SIG-M5 (cell line): ENCODE results near the gene LCN10.

Experiments
- DNase-seq: peaks from one replicate; lab custom pipeline; 2025; lab: John Stamatoyannopoulos, UW

LCN10 gene

DNA sequence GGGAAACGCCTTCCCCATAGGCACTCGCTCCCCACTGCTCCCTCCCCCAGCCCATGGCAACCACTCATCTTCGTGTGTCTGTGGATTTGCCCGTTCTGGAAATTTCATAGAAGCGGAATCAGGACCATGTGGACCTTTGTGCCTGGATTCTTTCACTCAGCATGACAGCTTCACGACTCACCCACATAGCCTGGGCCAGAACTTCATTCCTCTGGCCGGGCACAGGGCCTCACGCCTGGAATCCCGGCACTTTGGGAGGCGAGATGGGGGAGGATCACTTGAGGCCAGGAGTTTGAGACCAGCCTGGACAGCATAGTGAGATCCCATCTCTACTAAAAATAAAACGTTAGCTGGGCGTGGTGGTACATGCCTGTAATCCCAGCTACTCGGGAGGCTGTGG, 42.4 kb downstream of the LCN10 start:
- no peak for DNase-seq

DNA sequence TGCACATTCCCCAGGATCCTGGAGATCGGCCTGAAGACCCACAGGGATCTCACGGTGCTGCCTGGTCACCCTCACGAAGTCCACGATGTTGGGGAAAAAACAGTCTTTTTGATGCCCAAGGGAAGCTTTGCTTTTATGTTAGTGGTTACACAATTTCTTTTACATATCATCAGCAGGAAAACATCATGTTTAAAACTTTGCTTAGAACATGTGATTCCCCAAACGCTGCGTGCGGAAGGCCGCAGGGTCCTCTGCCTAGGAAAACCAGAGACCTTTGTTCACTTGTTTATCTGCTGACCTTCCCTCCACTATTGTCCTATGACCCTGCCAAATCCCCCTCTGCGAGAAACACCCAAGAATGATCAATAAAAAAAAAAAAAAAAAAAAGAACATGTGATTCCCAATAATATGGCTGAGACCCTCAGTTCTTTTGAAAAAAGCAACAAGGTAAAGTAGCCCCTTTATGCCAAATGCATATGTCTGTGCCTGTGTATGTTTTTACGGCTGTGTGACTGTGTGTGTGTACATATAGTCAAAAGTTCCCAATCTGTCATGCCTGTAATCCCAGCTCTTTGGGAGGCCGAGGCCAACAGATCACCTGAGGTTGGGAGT, 44.0 kb downstream of the LCN10 start:
- no peak for DNase-seq

DNA sequence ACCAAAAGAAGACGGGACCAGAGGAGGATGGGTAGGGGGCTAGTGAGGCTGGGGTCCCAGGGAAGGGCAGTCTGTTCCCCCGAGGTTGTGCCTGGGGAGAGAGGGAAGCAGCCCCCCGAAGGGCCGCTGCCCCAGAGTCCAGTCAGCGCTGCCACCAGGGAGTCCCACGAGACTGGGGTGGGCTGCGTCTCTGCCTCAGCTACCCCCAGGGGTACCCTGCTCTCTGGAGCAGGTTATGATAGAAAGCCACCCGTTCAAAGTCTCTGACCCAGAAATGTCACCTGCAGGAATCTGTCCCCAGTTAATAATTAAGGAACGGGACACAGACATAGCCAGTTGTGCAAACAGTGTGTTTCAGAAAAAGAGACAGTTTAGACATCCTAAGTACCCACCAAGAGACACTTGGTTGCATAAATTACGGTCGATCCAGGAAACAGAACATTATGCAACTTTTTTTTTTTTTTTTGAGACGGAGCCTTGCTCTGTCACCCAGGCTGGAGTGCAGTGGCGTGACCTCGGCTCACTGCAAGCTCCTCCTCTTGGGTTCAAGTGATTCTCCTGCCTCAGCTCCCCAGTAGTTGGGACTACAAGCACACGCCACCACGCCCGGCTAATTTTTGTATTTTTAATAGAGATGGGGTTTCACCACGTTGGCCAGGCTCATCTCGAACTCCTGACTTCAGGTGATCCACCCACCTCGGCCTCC, 44.8 kb downstream of the LCN10 start:
- DNase-seq = peak; percentile 70

DNA sequence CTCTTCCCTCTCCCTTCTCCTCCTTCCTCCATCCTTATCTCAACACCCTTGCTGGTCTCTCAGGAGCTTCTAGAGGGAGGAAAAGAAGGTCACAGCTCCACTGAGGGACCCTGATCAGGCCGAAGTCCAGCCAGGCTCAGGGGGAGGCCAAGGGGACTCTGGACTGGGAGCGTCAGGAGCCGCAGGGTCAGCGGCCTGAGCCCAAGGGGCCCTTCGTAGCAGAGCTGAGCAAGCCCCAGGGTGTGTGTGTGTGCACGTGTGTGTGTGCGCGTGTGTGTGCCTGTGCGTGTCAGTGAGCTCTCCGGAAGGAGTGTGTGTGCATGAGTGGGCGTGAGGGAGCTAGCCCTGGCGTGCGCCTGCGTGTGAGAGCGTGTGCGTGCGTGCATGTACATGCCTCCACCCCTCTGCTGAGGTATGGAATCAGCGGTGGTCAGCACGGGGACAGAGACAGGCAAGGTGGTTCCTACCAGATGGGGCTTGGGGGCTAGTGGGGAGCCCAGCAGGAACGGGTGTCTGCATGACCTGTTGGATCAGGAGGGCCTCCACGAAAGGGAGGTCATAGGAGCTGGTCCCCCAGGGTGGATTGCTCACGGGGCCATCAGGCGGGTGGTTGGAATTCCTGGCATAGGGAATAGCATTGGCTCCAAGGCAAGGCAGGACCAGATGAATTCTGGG, 45.5 kb downstream of the LCN10 start:
- DNase-seq = no peak

DNA sequence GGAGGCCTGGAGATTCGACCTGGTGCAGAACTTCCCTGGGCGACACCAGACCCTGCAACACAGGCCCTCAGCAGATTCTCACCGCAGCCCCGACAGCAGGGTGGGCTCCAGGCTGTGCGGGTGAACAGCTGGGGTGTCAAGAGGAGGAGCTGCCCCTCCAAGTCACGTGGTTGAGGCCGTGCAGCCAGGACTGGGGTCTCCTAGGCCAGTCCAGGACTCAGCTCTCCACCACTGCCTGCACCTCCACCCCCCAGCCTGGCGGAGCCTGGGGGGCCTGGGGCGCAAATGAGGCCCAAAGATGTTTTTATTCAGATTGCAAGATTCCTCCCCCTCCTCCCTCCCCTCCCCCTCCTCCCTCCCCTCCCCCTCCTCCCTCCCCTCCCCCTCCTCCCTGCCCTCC, 46.2 kb downstream of the LCN10 start:
- no peak for DNase-seq

DNA sequence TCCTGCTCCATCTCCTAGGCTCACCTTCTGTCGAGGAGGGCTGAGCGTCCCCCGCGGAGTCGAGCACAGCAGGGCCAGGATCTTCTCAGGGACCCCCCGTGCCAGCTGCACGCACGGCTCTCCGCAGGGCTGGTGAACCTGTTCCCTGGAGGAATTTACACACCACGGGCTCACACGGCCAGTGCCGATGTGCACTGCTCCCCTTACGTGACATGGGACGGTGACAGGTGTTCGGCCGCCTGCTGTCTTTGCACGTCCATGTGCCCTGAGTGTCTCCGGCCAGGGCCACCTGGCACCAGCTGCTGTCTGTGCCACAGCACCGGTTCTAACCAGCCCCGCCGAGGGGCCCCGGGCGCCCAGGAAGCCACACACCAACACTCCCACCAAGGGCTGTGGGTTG, 46.8 kb downstream of the LCN10 start:
- DNase-seq = no peak

DNA sequence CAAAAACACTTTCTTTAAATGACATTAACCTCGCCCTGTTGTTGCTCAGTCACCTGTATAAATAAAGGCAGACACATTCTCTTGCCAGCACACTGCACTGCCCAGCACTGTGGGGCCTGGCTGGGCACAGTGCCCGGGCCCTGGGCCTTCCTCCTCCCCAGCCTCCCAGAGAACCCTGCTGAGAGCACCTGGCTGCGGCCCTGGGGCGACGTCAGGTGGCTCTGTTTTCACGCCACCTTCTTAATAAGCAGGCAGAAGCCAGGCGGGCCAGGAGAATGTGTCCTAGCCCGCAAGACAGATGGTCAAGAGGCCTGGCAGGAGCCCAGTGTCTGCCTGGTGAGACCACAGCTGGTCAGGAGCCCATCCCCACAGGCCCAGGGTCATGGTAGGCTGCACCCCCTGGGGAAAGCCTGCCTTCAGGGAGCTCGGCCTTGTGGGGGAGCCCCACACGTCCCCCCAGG, 47.3 kb downstream of the LCN10 start:
- no peak for DNase-seq

DNA sequence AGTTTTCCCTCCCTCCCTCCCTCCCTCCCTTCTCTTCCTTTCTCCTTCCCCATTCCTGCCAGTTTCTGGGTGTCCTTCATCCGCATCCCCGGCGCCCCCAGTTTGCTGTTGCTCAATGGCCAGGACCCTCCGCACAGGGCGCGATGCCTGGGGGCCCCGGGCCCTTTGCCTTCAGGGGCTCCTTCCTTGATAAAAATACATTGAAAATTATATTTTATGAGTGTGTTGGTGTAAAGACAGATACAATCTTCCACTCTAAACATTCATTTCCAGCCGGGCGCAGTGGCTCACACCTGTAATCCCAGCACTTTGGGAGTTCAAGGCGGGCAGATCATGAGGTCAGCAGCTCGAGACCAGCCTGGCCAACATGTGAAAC, 47.9 kb downstream of the LCN10 start:
- no peak for DNase-seq

DNA sequence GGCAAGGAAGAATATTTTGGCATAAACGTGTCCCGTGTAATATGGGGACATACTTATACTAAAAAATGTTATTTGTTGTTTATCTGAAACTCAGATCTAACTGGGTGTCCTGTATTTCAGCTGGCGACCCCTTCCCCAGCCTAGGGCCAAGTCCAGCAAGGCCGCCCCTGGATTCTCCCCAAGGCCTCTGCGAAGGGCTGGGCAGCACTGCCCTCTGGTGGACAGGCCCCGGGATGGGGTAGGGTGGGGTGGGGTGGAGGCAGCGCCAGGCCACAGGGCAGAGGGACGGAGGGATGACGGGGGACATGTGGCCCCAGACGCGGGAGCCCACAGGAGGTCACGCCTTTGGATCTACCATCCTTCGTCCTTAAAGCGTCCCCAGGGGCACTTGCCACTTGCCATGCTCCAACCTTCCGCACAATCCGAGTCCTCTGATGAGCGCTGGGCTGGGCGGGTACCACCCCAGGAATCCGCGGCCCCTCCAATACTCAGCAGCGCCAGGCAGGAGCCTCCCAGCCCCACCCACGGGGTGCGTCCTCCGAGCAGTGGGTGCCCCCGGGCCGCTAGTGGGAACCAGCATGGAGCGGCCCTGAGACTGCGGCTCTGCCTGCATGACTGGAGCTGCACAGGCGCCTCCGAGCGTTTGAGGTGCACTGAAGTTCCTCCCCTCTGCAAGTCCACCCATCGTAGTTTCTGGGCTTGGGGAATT, 48.4 kb downstream of the LCN10 start:
- DNase-seq = no peak

DNA sequence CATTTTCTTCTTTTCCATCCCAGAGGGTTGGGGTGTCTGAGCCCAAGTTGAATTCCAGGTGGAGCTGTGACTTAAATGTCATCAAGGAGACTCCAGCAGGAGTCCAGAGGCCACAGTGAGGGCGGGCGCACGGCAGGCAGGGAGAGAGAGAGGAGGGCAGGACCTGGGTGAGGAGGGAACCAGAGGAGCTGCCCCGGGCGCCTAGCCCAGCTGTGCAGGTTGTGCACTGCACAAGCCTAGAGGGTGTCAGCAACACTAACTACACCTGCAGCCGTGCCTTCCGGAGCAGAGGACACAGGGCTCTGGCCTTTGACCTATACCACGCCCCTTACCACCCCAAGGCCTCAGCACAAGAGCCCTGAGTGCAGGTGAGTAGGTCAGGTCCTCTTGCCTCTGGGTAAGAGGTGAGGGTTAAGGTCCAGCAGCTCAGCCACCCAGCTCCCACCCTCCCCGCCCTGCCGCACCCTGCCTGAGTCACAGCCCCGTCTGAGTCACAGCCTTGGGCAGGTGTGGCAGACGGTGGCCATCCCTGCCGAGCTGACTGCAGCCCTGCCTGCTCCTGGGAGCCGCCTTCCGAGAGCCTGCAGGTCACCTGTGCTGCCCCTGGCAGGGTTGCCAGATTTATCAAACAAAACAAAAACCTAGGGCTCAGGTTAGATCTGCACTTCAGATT, 49.1 kb downstream of the LCN10 start:
- no peak for DNase-seq

DNA sequence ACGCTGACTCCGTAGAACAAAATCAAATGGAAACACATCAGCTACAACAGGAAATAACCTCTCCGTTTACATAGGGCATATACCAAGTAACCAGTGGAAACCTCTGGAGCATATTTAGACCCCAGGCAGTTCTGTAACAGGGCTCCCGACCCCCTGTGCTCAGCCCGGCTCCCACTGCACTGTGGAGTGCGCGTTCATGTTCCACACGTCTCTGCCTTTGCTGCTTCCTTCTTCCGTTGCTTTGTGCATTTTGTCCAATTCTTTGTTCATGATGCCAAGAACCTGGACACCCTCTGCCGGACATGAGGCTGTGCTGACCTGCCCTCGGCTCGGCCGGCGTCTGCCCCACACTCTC, 49.6 kb downstream of the LCN10 start:
- no peak for DNase-seq

DNA sequence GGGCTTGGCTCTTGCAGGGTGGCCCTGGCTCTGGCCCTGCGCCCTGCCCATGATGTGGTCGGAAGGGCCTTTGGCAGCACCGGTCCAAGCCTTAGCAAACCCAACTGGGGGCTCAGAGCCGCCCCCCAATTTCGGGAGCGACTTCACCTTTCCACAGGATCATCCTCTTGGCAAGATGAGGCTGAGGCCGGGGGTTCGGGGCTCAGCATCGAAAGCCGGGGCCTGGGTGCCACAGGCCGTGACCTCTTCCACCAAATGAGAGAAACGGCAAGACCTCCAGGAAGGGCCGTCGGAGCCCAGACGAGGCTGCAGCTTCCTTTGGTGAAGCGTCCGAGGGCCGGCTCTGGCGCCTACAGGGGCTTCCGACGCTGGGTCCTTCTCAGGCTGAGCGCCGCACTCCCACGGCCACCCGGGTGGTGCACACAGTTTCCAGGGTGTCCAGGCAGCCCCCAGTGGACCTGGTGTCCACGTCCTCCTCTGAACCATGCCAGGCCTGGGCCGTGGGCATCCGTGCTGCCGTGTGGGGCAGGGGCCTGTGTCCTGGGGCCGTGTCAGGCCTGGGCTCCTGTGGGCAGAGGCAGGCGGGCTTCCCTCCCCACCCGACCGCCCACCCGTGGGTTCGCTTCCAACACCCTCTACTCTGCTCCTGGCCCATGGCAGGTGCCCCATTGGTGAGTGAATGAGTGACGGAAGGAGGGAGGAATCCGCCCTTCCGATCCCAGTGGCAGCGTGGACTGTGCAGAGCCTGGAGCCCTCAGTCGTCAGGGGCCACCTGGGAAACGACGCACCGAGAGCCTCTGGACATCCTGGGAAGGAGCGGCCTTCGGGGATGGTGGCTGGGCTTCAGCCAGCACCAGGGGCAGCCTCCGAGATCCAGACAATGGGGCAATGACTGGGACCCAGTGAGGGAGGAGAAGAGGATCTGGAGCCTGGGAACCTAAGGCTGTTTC, 50.3 kb downstream of the LCN10 start:
- DNase-seq = no peak

DNA sequence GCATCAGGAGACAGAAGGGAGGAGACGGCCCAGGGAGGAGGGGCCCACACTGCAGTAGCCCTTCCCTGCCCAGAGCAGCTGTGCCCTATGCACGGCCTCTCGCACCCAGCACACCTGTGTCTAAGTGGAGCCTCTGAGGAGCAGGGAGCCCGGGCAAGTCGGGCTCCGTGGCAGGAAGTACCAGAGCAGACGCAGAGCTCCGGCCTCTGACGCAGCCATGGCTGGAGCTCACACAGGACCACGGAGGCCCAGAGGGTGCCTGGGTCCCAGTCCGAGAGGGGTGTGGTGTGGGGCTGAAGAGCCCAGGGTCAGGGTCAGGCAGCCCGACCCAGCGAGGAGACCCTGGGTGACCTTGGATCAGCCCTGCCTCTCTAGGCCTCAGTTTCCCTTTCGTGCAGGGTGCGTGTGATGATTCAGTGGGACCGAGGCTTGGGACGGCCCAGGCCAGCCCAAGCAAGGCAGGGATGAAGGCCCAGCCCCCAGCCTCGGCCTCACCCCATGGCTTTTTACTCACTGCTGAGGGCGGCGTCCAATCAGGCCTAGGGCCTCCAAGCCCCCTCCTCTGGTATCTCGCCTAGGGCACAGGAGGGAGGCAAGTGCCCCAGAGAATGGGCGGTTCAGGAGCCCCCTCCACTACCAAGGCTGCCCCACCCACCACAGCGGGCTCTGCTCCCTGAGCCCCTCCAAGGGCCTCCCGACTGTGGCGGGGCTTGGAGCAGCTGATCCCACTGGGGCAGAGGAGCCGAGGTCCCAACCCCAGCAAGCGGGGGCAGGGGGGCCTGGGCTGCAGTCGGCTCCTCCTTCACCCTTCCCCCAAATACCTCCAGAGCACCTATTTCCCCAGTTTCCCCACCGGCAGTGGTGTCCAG, 51.2 kb downstream of the LCN10 start:
- DNase-seq = no peak

DNA sequence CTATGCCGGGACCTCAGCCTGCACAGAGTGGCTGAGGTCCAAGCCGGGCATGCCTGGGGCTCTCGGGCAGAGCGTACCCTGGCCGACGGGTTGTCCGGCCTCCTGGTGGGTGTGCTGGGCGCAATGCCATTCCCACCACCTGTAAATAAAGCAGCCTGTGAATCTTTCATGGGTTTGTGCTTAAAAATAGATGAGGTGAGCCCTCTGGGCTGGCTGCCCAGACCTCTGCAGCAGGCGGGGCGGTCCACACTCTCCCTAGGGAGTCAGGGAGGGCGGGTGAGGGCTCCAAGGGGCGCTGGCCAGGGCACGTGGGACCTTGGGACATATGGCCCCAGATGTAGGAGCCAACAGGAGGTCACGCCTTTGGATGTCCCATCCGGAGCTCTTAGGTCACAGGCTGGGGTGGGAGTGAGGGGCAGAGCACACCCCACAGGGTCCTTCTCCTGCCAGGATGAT, 51.9 kb downstream of the LCN10 start:
- DNase-seq = no peak

DNA sequence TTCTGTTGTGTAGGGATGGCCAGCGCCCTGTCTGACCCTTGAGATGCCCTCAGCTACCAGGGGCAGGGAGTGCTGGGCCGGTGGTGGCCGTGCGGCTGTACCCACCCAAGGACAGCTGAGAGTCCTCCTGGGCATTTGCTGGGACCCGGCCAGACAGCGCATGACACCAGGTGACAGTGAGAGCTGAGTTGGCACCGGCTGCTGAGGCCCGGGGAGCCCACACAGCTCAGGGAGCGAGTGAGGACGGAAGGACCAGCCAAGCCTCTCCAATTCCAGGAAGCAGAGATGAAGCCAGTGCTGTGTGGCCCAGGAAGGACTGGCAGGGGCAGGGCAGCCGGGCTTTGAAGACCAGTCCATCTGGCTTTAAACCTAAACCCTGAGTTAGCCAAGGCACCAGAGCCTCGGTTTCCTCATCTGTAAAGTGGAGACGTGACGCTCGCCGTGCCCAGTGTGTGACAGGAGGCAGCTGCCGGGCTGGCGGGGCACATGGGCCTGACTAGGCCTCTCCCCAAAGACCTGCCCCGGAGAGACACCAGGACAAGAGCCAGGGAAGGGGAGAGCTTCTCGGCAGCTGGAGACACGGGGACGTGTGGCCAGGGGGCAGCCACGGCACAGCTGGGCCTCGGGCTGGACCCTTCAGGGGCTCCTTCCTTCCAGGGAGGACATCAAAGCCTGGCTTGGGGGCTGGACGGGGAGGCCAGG, 52.5 kb downstream of the LCN10 start:
- DNase-seq = no peak

DNA sequence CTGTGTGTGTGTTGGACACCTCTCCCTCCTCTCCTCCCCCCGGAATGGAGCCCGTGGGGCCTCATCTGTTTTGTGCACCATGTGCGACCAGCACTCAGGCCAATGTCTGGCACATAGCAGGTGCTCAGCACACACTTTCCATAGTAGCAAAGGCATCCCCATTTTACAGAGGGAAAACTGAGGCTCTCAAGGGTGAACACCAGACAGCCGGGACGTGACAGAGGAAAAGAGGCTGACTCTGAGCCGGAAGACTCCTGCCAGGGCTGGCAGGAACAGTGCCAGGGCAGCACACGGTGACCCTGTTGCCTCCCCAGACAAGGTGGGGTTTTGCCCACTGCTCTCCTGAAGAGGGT, 53.7 kb downstream of the LCN10 start:
- no peak for DNase-seq

DNA sequence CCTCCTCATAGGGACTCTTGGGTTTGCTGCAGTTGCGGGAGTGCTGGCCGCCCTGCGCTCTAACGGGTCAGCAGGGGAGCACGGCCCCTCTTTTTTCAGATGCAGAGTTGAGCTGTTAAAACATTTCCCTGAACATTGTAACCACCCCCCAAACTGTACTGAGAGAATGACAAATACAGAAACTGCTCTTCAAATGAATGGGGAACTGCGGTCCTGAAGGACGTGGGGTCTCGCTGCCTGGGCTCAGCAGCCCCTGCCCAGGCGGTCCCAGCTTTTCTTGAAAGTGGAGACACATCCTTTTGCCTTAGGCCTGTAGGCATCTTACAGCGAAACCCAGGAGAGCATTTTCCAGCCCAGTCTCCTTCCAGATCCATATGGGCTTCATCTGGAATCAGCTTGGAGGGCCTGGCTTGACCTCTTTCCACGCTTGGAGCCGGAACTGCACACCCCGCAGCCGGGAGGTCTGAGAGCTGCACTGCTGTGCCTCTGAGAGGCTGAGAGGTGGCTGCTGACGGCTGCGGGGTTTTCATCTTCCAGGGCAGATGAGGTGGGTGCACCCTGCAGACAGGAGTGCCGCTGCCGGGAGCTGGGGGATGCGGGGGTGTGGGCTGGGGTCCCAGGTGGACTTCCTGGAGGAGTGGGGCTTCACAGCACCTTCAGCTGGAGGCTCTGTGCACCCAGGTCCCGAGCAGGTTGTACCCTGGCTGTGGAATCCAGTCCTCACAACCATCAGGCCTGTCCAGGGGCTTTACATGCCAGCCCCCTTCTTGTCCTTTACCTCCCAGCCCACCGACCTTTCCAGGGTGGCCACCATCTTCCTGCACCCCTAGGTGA, 54.2 kb downstream of the LCN10 start:
- DNase-seq = no peak
